Skeletal muscle satellite cell (primary cell): ENCODE measurements around the gene MAP4K3.
A peak's percentile ranks its signal among the peaks of the same experiment; 100 is the strongest.

ENCODE experiments used
- H3K27me3 ChIP-seq: 2 replicates; pipeline ENCODE4 v1.7.0; 2013; ENCODE audit warnings: low read length; ENCODE audit not compliant: control insufficient read depth, insufficient read depth
- H3K36me3 ChIP-seq: 2 replicates; pipeline ENCODE4 v1.7.0; 2013; ENCODE audit warnings: mild to moderate bottlenecking, control low read depth, low read length; ENCODE audit not compliant: insufficient read depth
- H3K4me1 ChIP-seq: 2 replicates; pipeline ENCODE4 v1.7.0; 2013; ENCODE audit warnings: low read length; ENCODE audit not compliant: control insufficient read depth, insufficient read depth
- H3K4me2 ChIP-seq: 2 replicates; pipeline ENCODE4 v1.7.0; 2013; ENCODE audit warnings: mild to moderate bottlenecking, low read length
- H3K4me3 ChIP-seq: 2 replicates; pipeline ENCODE4 v1.7.0; 2013; ENCODE audit warnings: low read length
- H3K9ac ChIP-seq: 2 replicates; pipeline ENCODE4 v1.7.0; 2013; ENCODE audit warnings: mild to moderate bottlenecking, low read depth, low read length, moderate library complexity
- H3K9me3 ChIP-seq: replicated peaks from 2 replicates; pipeline ENCODE4 v1.7.0; 2013; ENCODE audit warnings: mild to moderate bottlenecking, control low read depth, low read length

Gene MAP4K3

DNA sequence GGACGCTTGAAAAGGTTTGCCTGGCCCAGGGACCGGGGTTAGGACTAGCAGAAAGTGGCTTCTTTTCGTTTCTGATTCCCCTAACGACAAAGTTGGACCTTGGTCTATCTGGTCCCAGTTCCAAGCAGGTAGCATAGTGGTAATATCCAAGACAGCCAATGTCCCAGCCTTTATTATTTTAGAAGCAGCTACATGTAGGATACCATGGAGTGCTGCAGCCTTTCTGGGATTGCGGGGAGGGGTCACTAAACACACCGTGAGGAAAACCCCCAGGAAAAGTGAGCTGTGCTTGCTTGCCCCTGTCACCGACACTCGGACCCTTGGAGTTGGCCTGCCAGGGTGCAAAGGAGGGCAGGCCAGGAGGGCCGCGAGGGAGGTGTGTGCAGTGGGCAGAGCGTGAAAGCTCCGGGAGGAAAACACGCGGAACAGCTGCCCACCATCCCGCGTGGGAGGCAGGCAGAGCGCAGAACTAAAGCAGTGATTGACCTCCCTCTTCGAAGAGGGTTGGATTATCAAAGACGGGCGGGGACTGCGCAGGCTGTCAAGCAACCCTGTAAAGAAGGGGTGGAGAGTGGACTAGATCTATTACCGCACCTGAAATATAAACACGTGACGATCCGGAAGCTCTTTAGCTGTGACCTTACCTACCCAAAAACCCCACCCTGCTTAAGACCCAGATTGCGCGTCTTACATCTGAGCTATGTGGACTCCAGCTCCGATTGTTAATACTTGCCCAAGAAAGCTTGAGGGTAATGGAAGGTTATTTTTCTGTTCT, 624 bp upstream of the MAP4K3 start:
- no peaks in the 10 kb centered on the region for H3K36me3 ChIP-seq
- no peaks in the 10 kb centered on the region for H3K27me3 ChIP-seq
- peak overlapping the region; percentile 99 for H3K4me3 ChIP-seq
- peak overlapping the region; percentile 96 for H3K9ac ChIP-seq
- peak overlapping the region; percentile 86 for H3K4me2 ChIP-seq
- H3K4me1 ChIP-seq, result peaks cover 53% of the 10 kb centered on the region
- H3K9me3 ChIP-seq, result peaks cover 3% of the 10 kb centered on the region

DNA sequence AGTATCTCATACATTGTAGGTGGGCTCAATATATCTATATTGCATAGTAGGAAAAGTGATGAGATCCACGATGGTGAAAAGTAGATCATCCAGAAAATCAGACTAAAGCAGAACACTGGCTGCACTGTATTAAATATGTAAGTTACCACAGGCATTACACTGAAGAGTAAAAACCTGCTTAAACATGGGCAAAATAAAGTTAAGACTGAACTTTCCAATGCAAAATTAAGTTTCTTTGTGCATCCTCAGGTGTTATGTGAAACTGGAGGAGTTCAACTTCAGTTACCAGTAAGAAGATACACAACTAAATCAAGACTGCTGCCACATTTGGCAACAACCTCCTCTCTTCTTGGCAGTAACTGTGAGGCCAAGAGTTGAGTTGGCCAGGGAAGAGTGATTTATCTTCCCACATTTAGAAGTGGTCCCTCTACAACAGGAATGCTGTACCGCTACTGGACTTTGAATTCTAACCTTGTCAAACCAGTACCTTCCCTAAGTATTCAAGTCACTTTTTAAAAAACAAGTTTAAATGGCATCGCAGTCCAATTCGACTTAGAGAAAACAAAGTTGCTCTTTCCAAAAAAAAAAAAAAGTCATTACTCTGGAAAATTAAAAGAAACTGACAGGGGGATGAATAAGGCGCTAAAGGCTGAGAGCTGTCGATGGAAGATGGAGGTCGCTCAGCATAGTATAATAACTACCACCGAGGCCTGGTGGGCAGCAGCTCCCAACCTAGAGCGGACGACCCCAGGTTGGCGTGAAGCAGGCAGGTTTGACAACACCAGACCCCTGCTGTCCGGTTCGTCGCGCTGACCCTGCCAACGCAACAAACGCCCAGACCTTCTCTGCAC, 1.1 kb downstream of the MAP4K3 start:
- Histone ChIP-seq H3K9me3 (no peaks in the 10 kb centered on the region), H3K4me3 (peak overlapping the region; percentile 99), H3K4me1 (peaks cover 63% of the 10 kb centered on the region), H3K4me2 (peak overlapping the region; percentile 86), H3K36me3 (no peaks in the 10 kb centered on the region), H3K27me3 (no peaks in the 10 kb centered on the region), H3K9ac (peak overlapping the region; percentile 96)

DNA sequence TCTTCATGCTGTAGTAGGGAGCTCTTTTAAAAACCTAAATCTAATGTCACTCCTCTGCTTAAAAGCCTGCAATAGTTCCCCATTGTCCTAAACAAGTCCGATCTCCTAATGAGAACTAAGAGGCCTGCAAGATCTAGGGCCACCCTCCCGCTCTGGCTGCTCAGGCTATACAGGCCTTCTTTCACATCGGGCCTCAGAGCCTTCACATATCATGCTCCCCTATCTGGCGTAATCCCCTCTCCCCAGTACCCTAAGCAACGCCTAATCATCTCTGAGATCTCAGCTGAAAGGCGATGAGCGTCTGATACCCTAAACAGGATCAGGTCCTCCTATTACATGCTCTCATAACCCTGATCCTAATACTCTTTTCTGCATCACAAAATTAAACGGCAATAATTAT, 1.9 kb downstream of the MAP4K3 start:
- H3K9me3 ChIP-seq, result no peaks in the 10 kb centered on the region
- H3K9ac ChIP-seq, result peak overlapping the region; percentile 96
- H3K4me3 ChIP-seq, result peak overlapping the region; percentile 99
- H3K4me1 ChIP-seq, result peaks cover 59% of the 10 kb centered on the region
- H3K4me2 ChIP-seq, result peak overlapping the region; percentile 86
- H3K36me3 ChIP-seq, result no peaks in the 10 kb centered on the region
- no peaks in the 10 kb centered on the region for H3K27me3 ChIP-seq

DNA sequence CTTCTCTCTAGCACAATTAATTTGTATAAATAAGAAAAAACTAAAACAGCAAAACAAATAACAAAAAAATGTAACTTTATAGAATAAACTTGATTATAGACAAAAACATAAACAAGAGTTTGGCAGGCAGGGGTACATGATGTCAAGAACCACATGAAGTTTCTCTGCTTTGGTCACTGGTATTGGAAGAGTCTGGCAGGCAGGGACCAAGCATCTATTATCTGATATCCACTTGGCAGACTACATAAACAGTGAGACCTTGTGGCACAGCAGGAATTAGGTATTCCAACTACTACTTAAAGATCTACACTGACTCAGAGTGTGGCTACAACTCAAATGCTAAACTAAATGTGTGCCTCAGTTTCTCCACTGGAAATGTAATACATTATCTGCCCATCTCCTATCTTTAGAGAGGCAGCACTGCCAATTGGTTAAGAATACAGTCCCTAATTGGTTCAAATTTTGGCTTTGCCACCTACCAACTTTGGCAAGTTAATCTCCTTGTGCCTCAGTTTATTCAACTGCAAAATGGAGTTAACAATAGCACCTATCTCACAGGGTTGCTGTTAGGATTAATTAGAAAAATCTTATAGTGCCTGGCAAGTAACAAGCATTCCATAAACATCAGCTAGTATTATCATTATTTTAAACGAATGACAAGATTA, 2.7 kb downstream of the MAP4K3 start:
- H3K9me3 ChIP-seq, result no peaks in the 10 kb centered on the region
- no peaks in the 10 kb centered on the region for H3K36me3 ChIP-seq
- peak overlapping the region; percentile 86 for H3K4me2 ChIP-seq
- peaks cover 50% of the 10 kb centered on the region for H3K4me1 ChIP-seq
- no peak overlapping the region for H3K9ac ChIP-seq
- H3K27me3 ChIP-seq, result no peaks in the 10 kb centered on the region
- peak overlapping the region; percentile 99 for H3K4me3 ChIP-seq

DNA sequence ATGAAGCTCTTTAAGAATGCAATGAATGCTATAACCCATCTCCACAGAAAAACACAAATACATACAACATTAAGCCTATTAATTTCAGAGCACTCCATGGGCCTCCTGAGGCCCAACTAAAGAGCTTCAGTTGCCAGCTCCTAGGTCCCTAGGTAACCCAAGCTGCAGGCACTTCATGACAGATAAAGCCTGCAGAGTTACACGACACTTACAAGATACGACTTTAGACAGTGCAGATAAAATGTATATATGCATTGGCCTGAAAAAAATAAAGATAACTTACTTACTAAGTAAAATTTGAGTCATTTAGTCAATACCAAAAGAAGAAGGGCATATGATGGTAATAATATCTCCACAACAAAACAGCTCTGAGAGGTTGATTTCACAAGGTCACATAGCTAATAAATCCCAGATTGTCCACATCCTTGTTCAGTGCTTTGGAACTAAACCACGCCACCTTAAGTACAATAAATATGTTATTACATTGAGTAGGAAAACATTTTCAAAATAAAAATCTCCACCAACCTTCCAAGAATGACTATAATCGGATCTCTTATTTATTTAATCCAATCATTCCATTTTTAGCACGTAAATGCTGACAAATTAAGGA, 3.4 kb downstream of the MAP4K3 start:
- H3K4me1 ChIP-seq, result peaks cover 43% of the 10 kb centered on the region
- H3K4me2 ChIP-seq, result peak overlapping the region; percentile 86
- no peaks in the 10 kb centered on the region for H3K27me3 ChIP-seq
- no peaks in the 10 kb centered on the region for H3K9me3 ChIP-seq
- H3K36me3 ChIP-seq, result no peaks in the 10 kb centered on the region
- no peak overlapping the region for H3K9ac ChIP-seq
- peak overlapping the region; percentile 99 for H3K4me3 ChIP-seq

DNA sequence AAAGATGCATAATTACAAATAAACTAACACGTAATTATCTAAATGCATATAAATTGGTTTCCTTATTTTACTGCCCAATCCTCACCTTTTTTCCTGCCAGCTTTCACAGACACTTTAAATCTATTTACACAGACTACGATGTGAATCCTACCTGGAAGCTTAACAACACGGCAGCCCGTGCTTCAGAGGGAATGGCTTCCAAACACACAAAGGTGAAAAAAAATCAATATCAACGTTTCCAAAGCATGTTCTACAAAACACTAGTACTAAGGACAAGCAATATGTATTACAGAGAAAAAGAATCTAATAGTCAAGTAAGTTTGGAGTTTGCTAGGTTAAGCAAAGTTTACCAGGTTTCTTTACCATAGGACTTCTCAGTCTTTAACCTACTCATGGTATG, 4.4 kb downstream of the MAP4K3 start:
- Histone ChIP-seq H3K36me3 (no peaks in the 10 kb centered on the region), H3K27me3 (no peaks in the 10 kb centered on the region), H3K9me3 (no peaks in the 10 kb centered on the region), H3K9ac (no peak overlapping the region), H3K4me1 (peaks cover 34% of the 10 kb centered on the region), H3K4me2 (no peak overlapping the region), H3K4me3 (no peak overlapping the region)

DNA sequence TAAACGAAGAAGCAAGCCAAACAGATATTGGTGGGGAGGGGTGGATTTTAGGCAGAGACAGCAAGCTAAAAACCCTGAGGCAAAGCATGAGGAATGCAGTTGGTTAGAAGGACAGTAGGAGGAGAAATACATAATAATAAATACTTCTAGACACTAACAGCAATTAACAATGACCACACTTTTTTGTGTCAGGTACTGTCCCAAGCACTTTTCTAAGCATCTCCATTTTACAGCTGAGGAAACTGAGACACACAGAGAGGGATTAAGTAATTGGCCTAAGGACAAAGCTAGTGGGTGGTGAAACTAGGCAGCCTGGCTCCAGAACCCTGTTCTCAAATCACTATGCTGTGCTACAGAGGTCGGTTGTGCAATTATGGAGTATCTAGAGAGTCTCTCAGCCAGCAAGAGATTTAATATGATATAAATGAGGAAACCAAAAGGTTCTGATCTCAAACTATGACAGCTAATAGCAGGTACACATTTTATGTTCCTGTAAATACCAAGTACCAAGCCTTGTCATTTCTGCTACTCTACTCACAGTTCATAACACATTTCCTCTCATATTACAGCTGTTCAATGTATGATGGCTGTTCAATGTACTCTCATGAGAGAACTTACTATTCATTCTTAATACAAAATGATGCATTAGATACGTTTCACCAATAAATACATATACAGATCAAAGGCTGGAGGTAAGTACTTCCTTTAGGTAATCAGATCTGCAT, 5.3 kb downstream of the MAP4K3 start:
- H3K9ac ChIP-seq, result no peak overlapping the region
- H3K27me3 ChIP-seq, result no peaks in the 10 kb centered on the region
- H3K36me3 ChIP-seq, result no peaks in the 10 kb centered on the region
- H3K9me3 ChIP-seq, result no peaks in the 10 kb centered on the region
- H3K4me1 ChIP-seq, result peaks cover 31% of the 10 kb centered on the region
- H3K4me3 ChIP-seq, result no peak overlapping the region
- no peak overlapping the region for H3K4me2 ChIP-seq

DNA sequence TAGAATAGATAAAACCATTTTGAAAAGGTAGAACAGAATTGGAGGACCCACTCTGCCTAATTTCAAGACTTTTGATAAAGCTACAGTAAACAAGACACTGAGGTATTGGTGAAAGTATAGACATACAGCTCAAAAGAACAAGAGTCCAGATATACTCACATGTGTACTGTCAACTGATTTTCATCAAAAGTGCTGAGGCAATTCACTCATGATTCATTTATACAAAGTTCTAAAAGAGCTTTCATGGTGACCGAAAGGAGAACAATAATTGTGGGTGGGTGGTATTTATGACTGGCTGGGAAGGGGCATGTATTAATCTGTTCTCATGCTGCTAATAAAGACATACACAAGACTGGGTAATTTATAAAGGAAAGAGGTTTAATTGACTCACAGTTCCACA, 7.3 kb downstream of the MAP4K3 start:
- Histone ChIP-seq H3K9me3 (no peaks in the 10 kb centered on the region), H3K4me3 (no peak overlapping the region), H3K4me1 (peaks cover 31% of the 10 kb centered on the region), H3K4me2 (no peak overlapping the region), H3K36me3 (no peaks in the 10 kb centered on the region), H3K9ac (no peak overlapping the region), H3K27me3 (no peaks in the 10 kb centered on the region)

DNA sequence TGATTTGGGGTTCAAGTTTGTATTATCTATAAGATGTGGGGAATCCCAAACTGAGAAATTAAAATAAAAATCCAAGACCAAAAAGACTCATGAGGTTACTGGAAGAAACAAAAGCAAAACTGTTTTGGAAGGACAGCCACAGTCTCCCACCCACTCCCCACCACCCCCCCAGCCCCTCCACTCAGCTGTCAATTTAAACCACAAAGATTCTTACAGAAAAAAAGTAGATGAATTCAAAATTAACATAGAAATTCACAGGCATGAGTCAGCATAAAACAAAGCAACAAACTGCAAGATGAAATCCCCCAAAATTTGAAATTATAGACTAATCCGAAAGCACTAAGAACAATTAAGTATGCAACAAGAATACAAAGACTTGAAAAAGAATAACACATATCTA, 12.1 kb downstream of the MAP4K3 start:
- Histone ChIP-seq H3K4me2 (no peak overlapping the region), H3K4me1 (peaks cover 15% of the 10 kb centered on the region), H3K4me3 (no peak overlapping the region), H3K9ac (no peak overlapping the region), H3K36me3 (no peaks in the 10 kb centered on the region), H3K9me3 (no peaks in the 10 kb centered on the region), H3K27me3 (no peaks in the 10 kb centered on the region)

DNA sequence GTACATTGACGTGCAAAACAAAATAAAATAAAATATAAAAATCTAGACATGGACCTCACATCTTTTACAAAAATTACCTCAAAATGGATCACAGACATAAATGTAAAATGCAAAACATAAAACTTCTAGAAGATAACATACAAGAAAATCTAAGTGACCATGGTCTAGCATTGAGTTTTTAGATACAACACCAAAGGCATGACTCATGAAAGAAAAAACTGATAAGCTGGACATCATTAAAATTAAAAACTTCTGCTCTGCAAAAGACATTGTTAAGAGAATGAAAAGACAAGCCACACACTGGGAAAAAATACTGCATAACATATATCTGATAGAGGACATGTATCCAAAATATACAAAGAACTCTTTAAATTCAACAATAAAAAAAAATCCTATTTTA, 14.4 kb downstream of the MAP4K3 start:
- Histone ChIP-seq H3K4me3 (no peak overlapping the region), H3K4me1 (peaks cover 31% of the 10 kb centered on the region), H3K27me3 (no peaks in the 10 kb centered on the region), H3K9me3 (no peaks in the 10 kb centered on the region), H3K36me3 (no peaks in the 10 kb centered on the region), H3K9ac (no peak overlapping the region), H3K4me2 (no peak overlapping the region)

DNA sequence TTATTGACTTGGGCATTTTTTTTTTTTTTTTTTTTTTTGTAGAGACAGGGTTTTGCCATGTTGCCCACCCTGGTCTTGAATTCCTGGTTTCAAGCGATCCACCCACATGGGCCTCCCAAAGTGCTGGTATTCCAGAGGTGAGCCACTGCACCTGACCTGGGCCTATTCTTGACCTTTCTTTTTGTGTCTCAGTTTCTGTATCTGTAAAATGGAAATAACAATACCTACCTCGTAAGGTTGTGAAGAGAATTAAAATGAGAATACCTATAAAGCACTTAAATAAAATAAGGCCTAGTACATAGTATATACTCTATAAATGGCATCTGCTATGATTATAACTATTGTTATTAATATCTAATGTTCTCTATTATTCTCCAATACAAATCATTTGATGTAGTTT, 15.7 kb downstream of the MAP4K3 start:
- no peak overlapping the region for H3K4me3 ChIP-seq
- no peaks in the 10 kb centered on the region for H3K27me3 ChIP-seq
- no peaks in the 10 kb centered on the region for H3K9me3 ChIP-seq
- no peak overlapping the region for H3K4me2 ChIP-seq
- H3K9ac ChIP-seq, result no peak overlapping the region
- H3K4me1 ChIP-seq, result peaks cover 32% of the 10 kb centered on the region
- no peaks in the 10 kb centered on the region for H3K36me3 ChIP-seq
